Right atrium auricular region (tissue), 2 donors: ENCODE measurements around the gene CALHM1. TPM values are rescaled to one million over a fixed set of nuclear protein-coding genes. Genes with fewer than 3 reads are reported as not detected.
"Not testable (repeated sequence)": the region's sequence is repeated elsewhere in the genome, so short reads cannot be mapped to it uniquely, and the experiment has no call there.

Source experiments
- DNase-seq: peaks from one replicate; pipeline ENCODE4 v3.0.0-alpha.2; 2019; ENCODE audit warnings: low spot score
- H3K27ac ChIP-seq, 2 donors: fragments of 200-600 bp; sonication (generic); 1 replicate in 1 of 2; 2 replicates in 1 of 2; pipeline ENCODE4 v1.5.1; 2016 to 2019
- H3K27me3 ChIP-seq, 2 donors: fragments of 200-600 bp; sonication (generic); one replicate each; pipeline versions ENCODE4 v1.5.1 to v1.6.0; 2017 to 2019
- H3K36me3 ChIP-seq: fragments of 200-600 bp; sonication (generic); one replicate; pipeline ENCODE4 v1.5.1; 2016
- H3K4me1 ChIP-seq, 2 donors: fragments of 200-600 bp; sonication (generic); one replicate each; pipeline versions ENCODE4 v1.5.1 to v1.6.0; 2017 to 2019
- H3K4me3 ChIP-seq, 2 donors: fragments of 200-600 bp; sonication (generic); 1 replicate in 1 of 2; 2 replicates in 1 of 2; pipeline ENCODE4 v1.5.1; 2017 to 2019; ENCODE audit warnings: mild to moderate bottlenecking in 1 of 2, moderate library complexity in 1 of 2
- H3K9me3 ChIP-seq, 2 donors: fragments of 200-600 bp; sonication (generic); one replicate each; pipeline ENCODE4 v1.5.1; 2019
- total RNA-seq, 2 donors: library from RNA; depleted of rRNA; stranded (reverse); fragments of >200 nt; gene quantifications; one replicate each; pipeline ENCODE4 v1.1.0, GENCODE V29; 2016
- TF ChIP-seq, protein P1 (sequence below), 2 donors: fragments of 200-600 bp; sonication (generic); IDR thresholded peaks; one replicate each; pipeline ENCODE4 v1.5.1; 2019; ENCODE audit warnings: antibody characterized with exemption in 2 of 2

Gene CALHM1
- total RNA-seq, 2 donors from 2014 or later: not detected

DNA sequence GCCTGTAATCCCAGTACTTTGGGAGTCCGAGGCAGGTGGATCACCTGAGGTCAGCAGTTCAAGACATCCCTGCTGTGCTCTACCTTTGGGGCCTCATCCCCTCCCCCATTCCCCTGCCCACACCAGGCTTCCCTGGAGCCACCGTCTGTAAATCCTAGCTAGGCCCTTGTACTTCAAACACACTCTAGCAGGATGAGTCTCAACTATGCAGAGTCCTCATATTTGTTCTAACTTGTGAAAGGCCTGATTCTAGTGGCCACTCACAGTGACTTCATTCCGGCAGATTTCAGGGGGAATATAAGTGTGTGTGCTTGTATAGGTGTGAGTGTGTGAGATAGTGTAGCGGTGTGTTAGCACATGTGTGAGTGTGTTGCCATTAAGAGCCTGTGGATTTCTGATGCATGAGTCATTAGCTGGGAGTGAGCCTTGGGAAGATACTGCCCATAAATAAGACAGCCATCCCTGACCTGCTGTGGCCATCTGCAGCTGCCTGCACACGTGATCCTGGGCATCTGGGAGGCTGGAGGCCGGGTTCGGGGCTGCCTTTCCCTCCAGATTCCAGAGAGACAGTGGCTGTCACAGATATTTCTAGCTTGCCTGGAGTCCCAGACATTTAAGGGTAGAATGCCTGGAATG lies 33.1 kb upstream of the CALHM1 start:
- DNase-seq: no peak

DNA sequence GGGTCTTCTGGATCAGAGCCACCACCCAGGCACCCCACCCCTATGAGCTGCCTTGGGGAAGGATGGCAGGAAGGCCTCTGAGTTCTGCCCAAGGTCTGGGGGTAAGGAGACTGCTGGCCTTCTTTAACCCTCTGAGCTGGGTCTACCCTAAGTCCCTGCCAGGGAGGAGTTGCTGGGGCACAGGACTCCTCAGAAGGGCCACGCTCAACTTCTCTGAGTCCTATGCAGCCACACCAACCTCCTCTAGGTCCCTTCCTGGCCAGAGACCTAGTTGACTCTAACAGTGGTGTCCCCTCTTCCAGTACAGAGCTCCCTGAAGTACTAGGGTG lies 32.2 kb upstream of the CALHM1 start:
- H3K4me1 ChIP-seq: peaks cover 0 to 27% of the 10 kb centered on the region in 2 donors
- H3K27ac ChIP-seq: no peak overlapping the region
- H3K4me3 ChIP-seq: no peak overlapping the region
- H3K9me3 ChIP-seq: no peaks in the 10 kb centered on the region
- H3K36me3 ChIP-seq: no peaks in the 10 kb centered on the region
- TF ChIP-seq, protein P1, sequence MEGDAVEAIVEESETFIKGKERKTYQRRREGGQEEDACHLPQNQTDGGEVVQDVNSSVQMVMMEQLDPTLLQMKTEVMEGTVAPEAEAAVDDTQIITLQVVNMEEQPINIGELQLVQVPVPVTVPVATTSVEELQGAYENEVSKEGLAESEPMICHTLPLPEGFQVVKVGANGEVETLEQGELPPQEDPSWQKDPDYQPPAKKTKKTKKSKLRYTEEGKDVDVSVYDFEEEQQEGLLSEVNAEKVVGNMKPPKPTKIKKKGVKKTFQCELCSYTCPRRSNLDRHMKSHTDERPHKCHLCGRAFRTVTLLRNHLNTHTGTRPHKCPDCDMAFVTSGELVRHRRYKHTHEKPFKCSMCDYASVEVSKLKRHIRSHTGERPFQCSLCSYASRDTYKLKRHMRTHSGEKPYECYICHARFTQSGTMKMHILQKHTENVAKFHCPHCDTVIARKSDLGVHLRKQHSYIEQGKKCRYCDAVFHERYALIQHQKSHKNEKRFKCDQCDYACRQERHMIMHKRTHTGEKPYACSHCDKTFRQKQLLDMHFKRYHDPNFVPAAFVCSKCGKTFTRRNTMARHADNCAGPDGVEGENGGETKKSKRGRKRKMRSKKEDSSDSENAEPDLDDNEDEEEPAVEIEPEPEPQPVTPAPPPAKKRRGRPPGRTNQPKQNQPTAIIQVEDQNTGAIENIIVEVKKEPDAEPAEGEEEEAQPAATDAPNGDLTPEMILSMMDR (IDR thresholded peaks at IDR 0.05): no peak
- DNase-seq: no peak
- no peaks in the 10 kb centered on the region for H3K27me3 ChIP-seq

More for the DNA sequence above, 33.1 kb upstream of the CALHM1 start:
- Histone ChIP-seq H3K9me3 (no peaks in the 10 kb centered on the region), H3K4me3 (no peak overlapping the region), H3K27ac (no peak overlapping the region), H3K27me3 (no peaks in the 10 kb centered on the region), H3K36me3 (no peaks in the 10 kb centered on the region), H3K4me1 (peaks cover 0 to 27% of the 10 kb centered on the region in 2 donors)
- TF ChIP-seq, protein P1 (IDR thresholded peaks at IDR 0.05): no peak

DNA sequence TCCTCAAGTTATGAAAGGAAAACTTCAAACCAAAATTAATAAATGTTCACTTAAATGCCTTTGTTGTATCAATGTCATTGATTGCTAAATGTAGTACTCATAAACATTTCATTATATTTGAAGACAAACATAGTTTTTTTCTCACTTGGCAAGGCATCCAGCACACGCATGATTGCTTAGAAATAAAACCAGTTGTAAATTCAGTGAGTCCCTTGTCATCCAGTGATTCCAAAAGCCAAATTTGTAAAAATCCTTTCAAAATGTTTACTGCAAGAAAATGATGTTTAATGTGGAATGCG lies 28.7 kb upstream of the CALHM1 start:
- Histone ChIP-seq H3K36me3 (no peaks in the 10 kb centered on the region), H3K9me3 (no peaks in the 10 kb centered on the region), H3K4me1 (peaks cover 0 to 5% of the 10 kb centered on the region in 2 donors), H3K4me3 (no peak overlapping the region), H3K27me3 (no peaks in the 10 kb centered on the region), H3K27ac (no peak overlapping the region)
- no peak for DNase-seq
- TF ChIP-seq, protein P1 (IDR thresholded peaks at IDR 0.05): no peak

DNA sequence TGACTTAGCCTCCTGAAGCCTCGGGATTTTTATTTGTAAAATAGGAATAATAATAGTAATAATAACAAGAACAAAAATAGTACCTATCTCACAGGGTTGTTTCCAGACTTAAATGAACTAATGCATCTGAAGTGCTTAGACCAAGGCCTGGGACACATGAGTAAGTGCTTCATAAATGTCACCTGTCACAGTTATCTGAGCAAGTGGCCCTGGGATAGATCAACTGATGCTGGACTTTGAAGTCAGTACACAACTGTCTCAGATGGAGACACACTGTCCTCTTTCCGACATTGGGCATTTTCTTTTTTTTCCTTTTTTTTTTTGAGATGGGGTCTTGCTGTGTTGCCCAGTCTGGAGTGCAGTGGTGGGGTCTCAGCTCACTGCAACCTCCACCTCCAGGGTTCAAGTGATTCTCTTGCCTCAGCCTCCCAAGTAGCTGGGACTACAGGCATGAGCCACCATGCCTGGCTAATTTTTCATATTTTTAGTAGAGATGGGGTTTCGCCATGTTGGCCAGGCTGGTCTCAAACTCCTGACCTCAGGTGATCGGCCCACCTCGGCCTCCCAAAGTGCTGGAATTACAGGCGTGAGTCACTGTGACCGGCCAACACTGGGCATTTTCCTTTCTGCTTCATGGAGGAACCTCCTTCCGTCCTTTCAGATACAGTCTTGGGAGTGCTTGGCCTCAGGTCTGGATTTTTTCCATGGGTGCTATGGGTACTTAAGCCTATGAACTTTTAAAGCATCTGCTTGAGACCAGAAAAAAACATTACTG lies 28.1 kb upstream of the CALHM1 start:
- not testable (repeated sequence) for H3K27ac ChIP-seq, H3K27me3 ChIP-seq, H3K9me3 ChIP-seq, H3K4me1 ChIP-seq, H3K4me3 ChIP-seq, DNase-seq, H3K36me3 ChIP-seq

DNA sequence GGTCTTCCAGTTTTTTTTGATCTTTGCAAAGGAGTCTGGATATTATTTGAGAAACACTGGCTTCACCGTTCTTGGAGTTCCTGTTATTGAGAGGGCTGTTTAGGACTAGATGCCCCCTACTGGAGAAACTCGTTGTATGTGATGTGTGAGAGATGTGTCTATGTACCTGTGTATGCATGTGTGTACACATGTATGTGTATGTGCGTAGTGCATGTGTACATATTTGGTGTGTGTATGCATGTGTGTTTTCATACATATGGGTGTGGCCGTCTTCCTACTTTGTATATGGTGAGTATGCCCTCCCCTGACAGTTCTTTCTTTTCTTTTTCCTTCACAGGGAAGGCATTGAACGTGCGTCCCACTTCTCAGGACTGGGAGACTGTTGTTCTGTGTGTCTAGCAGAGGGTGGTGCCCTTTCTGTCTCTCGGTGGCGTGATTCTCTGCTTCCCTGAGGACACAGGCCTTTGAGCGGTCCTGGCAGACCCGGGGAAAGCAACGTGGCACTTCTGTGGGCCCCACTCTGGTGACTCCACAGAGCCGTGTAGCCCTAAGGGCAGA lies 23.4 kb upstream of the CALHM1 start:
- Histone ChIP-seq H3K27me3 (no peaks in the 10 kb centered on the region), H3K4me1 (no peaks in the 10 kb centered on the region), H3K27ac (no peak overlapping the region), H3K4me3 (no peak overlapping the region), H3K9me3 (no peaks in the 10 kb centered on the region), H3K36me3 (no peaks in the 10 kb centered on the region)
- TF ChIP-seq, protein P1 (IDR thresholded peaks at IDR 0.05): peak; percentile 48 to 71
- DNase-seq: no peak

DNA sequence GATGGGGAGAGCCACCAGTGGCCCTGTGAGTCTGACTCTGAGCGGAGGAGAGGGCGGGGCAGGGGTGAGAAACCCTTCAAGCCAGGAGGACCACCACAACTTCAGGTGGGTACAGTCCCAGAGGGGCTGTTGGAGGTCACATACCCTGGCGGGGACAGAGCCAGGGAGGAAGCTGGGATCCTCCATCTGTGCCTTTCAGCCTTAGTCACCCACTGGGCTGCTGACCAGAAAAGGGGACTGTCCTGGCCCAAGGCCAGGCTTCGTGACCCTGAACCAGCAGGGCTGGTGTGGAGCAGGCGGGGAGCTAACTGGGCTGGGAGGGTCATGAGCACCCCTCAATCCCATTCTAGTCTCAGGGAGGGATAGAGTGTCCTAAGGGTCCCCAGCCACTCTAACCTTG lies 21.8 kb upstream of the CALHM1 start:
- no peaks in the 10 kb centered on the region for H3K27me3 ChIP-seq
- H3K4me1 ChIP-seq: no peaks in the 10 kb centered on the region
- no peak for DNase-seq
- no peak overlapping the region for H3K27ac ChIP-seq
- no peaks in the 10 kb centered on the region for H3K36me3 ChIP-seq
- no peaks in the 10 kb centered on the region for H3K9me3 ChIP-seq
- TF ChIP-seq, protein P1 (IDR thresholded peaks at IDR 0.05): no peak
- H3K4me3 ChIP-seq: no peak overlapping the region
